HUES6 (cell line): ENCODE data around the gene DPYSL3.

Experiments
- H3K27ac ChIP-seq: 2 replicates; pipeline ENCODE4 v1.7.0; 2013; ENCODE audit warnings: low read depth, mild to moderate bottlenecking, low read length, inconsistent platforms
- H3K27me3 ChIP-seq: 2 replicates; pipeline ENCODE4 v1.6.1; 2013; ENCODE audit warnings: low read length; ENCODE audit not compliant: control insufficient read depth, insufficient read depth
- H3K36me3 ChIP-seq: 2 replicates; pipeline ENCODE4 v1.6.1; 2013; ENCODE audit warnings: low read length; ENCODE audit not compliant: control insufficient read depth, insufficient read depth
- H3K4me1 ChIP-seq: 2 replicates; pipeline ENCODE4 v1.6.1; 2013; ENCODE audit warnings: low read length; ENCODE audit not compliant: control insufficient read depth, insufficient read depth
- H3K4me3 ChIP-seq: 2 replicates; pipeline ENCODE4 v1.5.1; 2013; ENCODE audit warnings: low read depth, low read length
- H3K9ac ChIP-seq: one replicate; pipeline ENCODE4 v1.6.1; 2013; ENCODE audit warnings: mild to moderate bottlenecking, low read length
- H3K9me3 ChIP-seq: 2 replicates; pipeline ENCODE4 v1.6.1; 2013; ENCODE audit warnings: low read depth, low read length; ENCODE audit not compliant: control insufficient read depth, insufficient read depth

Gene DPYSL3

DNA sequence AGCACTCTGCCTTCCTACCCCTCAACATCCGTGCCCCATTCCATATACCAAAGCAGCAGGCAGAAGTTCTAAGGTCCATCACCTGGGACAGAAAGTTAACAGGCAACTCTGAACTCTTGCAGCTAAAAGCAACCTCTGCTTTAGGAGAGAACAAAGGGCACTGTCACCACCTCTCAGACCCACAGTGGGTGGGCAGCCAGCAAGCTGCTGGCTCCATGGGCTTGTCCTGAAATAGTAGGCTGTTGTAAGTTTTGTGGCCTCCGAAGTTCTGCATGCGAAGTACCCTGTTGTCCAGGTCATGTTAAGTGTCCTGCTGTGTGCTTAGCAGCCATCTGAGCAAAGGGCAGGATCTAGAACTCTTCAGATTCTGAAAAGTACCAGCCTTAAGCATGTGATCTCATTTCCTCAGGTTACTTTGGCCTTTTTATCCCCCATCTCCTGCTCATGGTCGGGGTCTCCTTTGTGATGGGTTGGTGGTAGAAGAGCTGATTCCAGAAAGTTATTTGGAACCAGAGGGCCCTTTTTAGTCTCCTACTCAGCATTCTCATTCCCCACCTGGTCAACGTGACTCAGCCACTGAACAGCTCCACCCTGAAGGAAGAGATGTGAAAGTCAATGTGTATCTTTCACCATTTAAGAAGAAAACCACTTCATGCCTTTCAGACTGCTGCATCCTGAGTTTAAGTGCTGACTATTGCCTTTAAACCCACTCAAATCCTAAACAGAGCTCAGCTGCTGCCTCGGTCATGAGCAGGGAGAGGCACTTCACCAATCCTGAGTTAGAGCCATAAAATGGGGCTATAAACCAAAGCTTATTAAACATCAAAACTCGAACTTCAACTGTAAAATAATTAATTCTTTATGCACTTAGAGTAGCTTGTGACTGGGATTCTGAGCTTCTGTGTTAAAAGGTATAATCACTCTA lies 121.4 kb downstream of the DPYSL3 start:
- peaks cover 23% of the 10 kb centered on the region for H3K36me3 ChIP-seq
- H3K27me3 ChIP-seq = no peaks in the 10 kb centered on the region
- peaks cover 18% of the 10 kb centered on the region for H3K4me1 ChIP-seq
- no peaks in the 10 kb centered on the region for H3K9me3 ChIP-seq
- H3K9ac ChIP-seq = no peak overlapping the region
- no peak overlapping the region for H3K27ac ChIP-seq
- no peak overlapping the region for H3K4me3 ChIP-seq

DNA sequence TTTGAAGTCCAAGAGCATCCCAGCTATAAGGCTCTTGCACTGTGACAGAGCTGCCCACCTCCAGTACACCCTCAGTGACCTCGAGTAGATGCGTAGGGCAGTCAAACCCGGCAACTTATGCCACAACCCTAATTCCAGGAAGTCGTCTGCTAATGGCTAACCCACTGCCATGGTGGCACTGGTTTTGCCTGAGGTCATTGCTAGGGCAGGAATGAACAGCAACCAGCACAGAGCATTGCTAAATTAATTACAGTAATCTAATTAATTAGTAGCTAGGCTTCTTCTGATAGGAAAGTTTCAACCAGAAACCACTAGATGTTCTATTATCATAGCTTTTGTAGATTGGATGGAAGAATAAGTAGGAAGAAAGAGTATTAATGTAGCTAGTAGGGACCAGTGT lies 122.8 kb downstream of the DPYSL3 start:
- Histone ChIP-seq H3K9me3 (no peaks in the 10 kb centered on the region), H3K4me1 (peaks cover 27% of the 10 kb centered on the region)

DNA sequence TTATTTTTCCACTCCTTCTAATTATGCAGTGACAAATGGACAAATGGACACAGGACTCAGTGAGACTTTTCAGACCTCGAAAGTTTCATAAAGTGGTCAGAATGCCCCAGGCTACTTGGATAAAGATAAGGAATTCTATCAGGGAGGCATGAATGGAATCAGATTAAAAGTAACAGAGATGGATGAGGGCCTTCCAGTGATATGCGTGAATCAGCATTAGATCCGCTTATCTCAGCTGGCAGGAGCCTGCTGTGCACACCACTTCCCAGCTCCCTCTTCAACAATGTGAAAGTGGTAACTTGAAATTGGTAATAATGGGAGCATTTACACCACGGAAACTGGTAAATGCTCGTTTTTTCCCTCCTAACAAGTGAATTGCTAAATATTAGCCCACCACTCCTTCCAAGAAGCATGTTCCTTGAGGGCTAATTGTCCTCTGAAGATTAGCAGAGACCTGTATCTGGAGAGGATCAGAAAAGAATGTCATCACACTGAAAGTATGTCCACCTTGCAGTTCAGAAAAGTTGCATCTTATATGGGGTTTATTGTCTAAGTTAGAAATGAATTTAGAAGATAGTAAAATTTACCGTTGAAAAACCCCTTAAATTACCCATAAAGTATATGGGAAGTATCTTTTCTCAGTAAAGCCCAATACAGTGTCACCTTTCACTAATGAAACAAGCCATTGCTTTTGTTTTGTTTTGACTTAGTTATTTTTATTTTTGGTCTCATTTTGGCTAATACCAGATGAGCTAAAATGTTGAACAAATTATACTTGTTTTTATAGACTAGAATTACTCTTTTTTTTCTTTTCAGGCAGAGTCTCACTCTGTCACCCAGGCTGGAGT lies 125.3 kb downstream of the DPYSL3 start:
- no peak overlapping the region for H3K9ac ChIP-seq
- peaks cover 1% of the 10 kb centered on the region; the same call in 1 of the 2 replicates for H3K9me3 ChIP-seq
- peaks cover 27% of the 10 kb centered on the region for H3K4me1 ChIP-seq
- H3K4me3 ChIP-seq = no peak overlapping the region
- no peaks in the 10 kb centered on the region for H3K27me3 ChIP-seq
- no peaks in the 10 kb centered on the region for H3K36me3 ChIP-seq
- no peak overlapping the region for H3K27ac ChIP-seq

More for the DNA sequence above, 122.8 kb downstream of the DPYSL3 start:
- H3K27ac ChIP-seq = no peak overlapping the region
- no peaks in the 10 kb centered on the region for H3K27me3 ChIP-seq
- no peak overlapping the region for H3K4me3 ChIP-seq
- H3K36me3 ChIP-seq = peaks cover 10% of the 10 kb centered on the region; the same call in 1 of the 2 replicates
- H3K9ac ChIP-seq = no peak overlapping the region

DNA sequence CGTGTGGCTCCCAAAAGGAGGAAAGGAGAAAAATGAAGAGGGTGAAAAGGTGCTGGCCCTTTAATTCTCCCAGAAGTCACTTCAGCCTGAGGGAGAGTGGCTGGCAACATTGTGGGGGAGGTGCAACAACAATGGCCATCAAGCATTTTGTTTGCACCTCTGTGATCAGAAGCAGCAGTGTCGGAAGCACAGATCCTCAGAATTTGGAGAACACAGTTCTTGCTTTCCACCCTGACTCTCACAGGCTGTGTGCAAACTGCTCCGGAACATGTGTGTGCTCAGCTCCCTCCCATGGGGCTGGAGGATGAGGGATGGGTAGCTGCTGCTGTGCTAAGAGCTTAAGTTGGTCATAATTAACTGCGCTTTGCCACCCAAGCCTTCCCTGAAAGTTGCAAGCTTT lies 127.1 kb downstream of the DPYSL3 start:
- H3K9me3 ChIP-seq = peaks cover 12% of the 10 kb centered on the region
- peaks cover 15% of the 10 kb centered on the region for H3K4me1 ChIP-seq
- no peak overlapping the region; the same call in 1 of the 2 replicates for H3K4me3 ChIP-seq
- no peaks in the 10 kb centered on the region for H3K36me3 ChIP-seq
- H3K27ac ChIP-seq = no peak overlapping the region
- H3K27me3 ChIP-seq = no peaks in the 10 kb centered on the region
- no peak overlapping the region for H3K9ac ChIP-seq

DNA sequence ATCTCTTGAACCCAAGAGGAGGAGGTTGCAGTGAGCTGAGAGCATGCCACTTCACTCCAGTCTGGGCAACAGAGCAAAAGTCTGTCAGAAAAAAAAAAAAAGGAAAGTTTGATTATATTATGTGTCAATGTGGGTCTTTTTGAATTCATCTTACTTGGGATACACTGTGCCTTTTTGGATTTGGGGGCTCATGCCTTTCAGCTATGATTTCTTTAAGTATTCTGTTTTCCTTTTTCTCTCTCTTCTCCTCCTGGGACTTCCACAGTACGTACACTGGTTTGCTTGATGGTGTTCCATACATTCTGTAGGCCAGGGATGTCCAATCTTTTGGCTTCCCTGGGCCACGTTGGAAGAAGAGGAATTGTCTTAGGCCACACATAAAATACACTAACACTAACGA lies 128.3 kb downstream of the DPYSL3 start:
- no peaks in the 10 kb centered on the region for H3K27me3 ChIP-seq

DNA sequence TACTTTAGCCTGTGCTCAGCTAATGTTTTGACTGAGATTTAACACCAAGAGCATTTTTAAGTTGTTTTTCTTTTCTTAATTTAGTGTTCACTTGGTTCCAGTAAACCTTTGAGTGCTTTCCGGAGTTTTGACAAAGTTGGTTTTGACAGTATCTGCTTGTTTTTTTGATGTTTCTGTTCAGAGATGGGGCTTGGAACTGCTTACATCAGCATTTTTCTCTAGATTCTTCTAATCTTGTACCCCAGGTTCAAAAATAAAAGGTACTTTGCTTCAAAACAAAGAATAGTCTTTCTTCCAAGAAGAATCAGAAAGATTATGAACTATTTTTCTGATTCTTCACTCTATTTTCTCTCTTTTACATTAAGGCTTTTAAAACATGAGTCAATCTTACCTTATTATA lies 132.2 kb downstream of the DPYSL3 start:
- Histone ChIP-seq H3K36me3 (no peaks in the 10 kb centered on the region), H3K27ac (no peak overlapping the region), H3K9me3 (peaks cover 12% of the 10 kb centered on the region), H3K27me3 (no peaks in the 10 kb centered on the region), H3K4me1 (peaks cover 4% of the 10 kb centered on the region), H3K9ac (no peak overlapping the region), H3K4me3 (no peak overlapping the region)

More for the DNA sequence above, 128.3 kb downstream of the DPYSL3 start:
- Histone ChIP-seq H3K4me3 (no peak overlapping the region), H3K9me3 (peaks cover 12% of the 10 kb centered on the region), H3K9ac (no peak overlapping the region), H3K4me1 (peaks cover 15% of the 10 kb centered on the region), H3K36me3 (no peaks in the 10 kb centered on the region), H3K27ac (no peak overlapping the region)

DNA sequence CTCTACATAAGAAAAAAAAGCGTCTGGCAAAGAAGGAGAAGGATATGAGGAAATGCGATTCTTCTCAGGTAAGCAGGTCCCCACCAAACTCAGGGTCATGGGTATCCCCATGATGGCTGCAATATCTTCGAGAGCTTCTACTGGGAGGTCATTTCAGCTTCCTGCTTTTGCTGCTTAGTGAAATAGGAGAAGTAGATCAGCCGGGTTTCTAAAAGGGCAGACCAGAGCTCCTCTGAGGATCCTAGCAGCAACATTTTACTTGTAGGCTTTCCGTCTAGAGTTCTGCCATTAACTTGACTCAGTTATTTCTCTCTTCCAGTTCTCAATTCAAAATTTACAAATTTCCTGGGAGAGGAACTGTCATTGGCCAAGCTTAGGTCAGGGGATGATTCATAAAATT lies 134.7 kb downstream of the DPYSL3 start:
- Histone ChIP-seq H3K27ac (no peak overlapping the region), H3K36me3 (no peaks in the 10 kb centered on the region), H3K4me1 (no peaks in the 10 kb centered on the region), H3K27me3 (no peaks in the 10 kb centered on the region), H3K9me3 (peaks cover 12% of the 10 kb centered on the region), H3K4me3 (no peak overlapping the region), H3K9ac (no peak overlapping the region)

DNA sequence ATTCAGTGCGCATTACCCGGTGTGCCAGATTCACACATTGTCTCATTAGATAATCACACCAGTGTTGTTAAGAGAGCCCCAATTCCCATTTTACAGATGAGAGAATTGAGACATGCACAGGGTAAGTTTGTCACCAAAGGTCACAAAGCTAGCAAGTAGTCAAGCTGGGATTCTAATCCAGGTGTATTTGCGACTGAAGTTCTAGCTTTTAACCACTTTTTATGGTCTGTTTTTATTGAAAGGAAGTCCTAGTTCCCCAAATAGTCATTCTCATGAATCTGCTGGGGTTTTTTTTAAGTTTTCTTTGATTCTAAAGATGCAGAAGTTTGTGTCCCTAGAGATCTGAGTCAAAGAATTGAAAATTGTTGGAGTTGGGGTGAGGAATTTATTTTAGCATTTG lies 136.5 kb downstream of the DPYSL3 start:
- no peak overlapping the region for H3K9ac ChIP-seq
- H3K27ac ChIP-seq = no peak overlapping the region
- H3K9me3 ChIP-seq = peaks cover 3% of the 10 kb centered on the region

DNA sequence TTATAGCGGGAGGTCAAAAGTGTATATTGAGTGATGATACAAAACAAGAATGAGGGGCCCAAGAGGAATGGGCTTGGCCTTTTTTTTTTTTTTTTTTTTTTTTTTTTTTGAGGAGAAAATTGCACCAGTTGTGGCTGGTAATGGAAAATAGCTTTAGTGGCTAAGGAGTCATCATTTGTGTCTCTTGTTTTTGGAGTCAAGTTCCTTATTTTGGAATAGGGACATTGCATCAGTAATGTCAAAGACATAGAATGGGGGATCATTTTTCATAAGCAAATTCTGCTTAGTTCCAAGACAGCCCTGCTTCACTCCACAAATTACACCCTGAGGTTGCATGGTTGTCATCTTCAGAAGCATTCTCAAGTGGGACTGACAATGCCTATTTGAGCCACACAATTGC lies 137.7 kb downstream of the DPYSL3 start:
- H3K27ac ChIP-seq = no peak overlapping the region
- no peaks in the 10 kb centered on the region for H3K9me3 ChIP-seq
- no peaks in the 10 kb centered on the region for H3K36me3 ChIP-seq
- no peak overlapping the region for H3K9ac ChIP-seq
- no peaks in the 10 kb centered on the region for H3K27me3 ChIP-seq
- H3K4me1 ChIP-seq = peaks cover 13% of the 10 kb centered on the region; the same call in 1 of the 2 replicates
- H3K4me3 ChIP-seq = no peak overlapping the region

More for the DNA sequence above, 136.5 kb downstream of the DPYSL3 start:
- Histone ChIP-seq H3K27me3 (no peaks in the 10 kb centered on the region), H3K4me3 (no peak overlapping the region), H3K36me3 (no peaks in the 10 kb centered on the region), H3K4me1 (peaks cover 2% of the 10 kb centered on the region; the same call in 1 of the 2 replicates)

DNA sequence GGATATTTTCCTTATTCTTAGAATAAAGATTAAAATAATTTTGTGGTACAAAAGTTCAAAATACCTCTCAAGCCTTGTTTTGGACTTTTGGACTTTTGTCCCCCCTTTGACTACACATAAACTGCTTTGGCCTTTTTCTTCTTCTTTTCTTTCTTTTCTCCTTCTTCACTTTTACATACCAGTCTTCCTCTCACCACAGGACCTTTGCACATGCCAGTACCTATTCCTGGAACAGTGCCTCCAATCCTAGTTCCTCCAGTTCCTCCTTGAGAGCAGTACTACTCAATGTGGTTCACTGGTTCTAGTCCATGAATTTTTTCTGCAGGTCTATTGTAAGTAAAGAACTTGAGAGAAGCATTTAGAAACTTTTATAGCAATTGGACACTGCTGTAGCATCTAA lies 138.6 kb downstream of the DPYSL3 start:
- Histone ChIP-seq H3K4me3 (no peak overlapping the region), H3K27me3 (no peaks in the 10 kb centered on the region), H3K9ac (no peak overlapping the region), H3K36me3 (no peaks in the 10 kb centered on the region), H3K27ac (no peak overlapping the region), H3K4me1 (peaks cover 14% of the 10 kb centered on the region; the same call in 1 of the 2 replicates), H3K9me3 (no peaks in the 10 kb centered on the region)
